HepG2 (cell line): ENCODE results near the gene CRIP1. TPM values are rescaled to one million over a fixed set of nuclear protein-coding genes. Genes with fewer than 3 reads are reported as not detected.

Experiments
- EP300 ChIP-seq, 3 experiments: sonication (generic) in 1 of 3; formaldehyde crosslinking in 1 of 3; IDR thresholded peaks; 2 replicates each; pipeline versions ENCODE4 v1.5.1 to v1.6.1; 2011 to 2020; ENCODE audit warnings: low read depth in 2 of 3, low read length in 2 of 3, borderline replicate concordance in 1 of 3, improper control_type of control experiment in 1 of 3, mild to moderate bottlenecking in 1 of 3, missing genetic modification reagents in 1 of 3, moderate library complexity in 1 of 3
- FOXA3 ChIP-seq: IDR thresholded peaks from 2 replicates; pipeline ENCODE4 v1.6.1; 2016; ENCODE audit warnings: missing genetic modification reagents, missing compliant biosample characterization
- HDAC1 ChIP-seq: sonication (generic); formaldehyde crosslinking; IDR thresholded peaks from 2 replicates; pipeline ENCODE4 v1.5.1; 2020; ENCODE audit warnings: mild to moderate bottlenecking, missing genetic modification reagents
- KLF13 ChIP-seq: sonication (generic); formaldehyde crosslinking; IDR thresholded peaks from 2 replicates; pipeline ENCODE4 v1.4.0; 2020; ENCODE audit warnings: mild to moderate bottlenecking, missing genetic modification reagents
- NKX3-1 ChIP-seq: sonication (generic); formaldehyde crosslinking; IDR thresholded peaks from 2 replicates; pipeline ENCODE4 v1.5.0; 2020; ENCODE audit warnings: missing genetic modification reagents
- RBM39 ChIP-seq: fragments of 200-400 bp; formaldehyde crosslinking; IDR thresholded peaks from one replicate; pipeline ENCODE4 v1.6.1; 2018; ENCODE audit warnings: antibody characterized with exemption, mild to moderate bottlenecking, low read depth, low read length; ENCODE audit not compliant: poor library complexity, severe bottlenecking
- TEAD2 ChIP-seq: sonication (generic); formaldehyde crosslinking; IDR thresholded peaks from 2 replicates; pipeline ENCODE4 v1.9.0; 2021; ENCODE audit warnings: missing genetic modification reagents
- TEAD3 ChIP-seq: optimal IDR thresholded peaks from 2 replicates; pipeline ENCODE3; 2016; ENCODE audit warnings: borderline replicate concordance
- TRIM24 ChIP-seq: sonication (generic); formaldehyde crosslinking; IDR thresholded peaks from 2 replicates; pipeline ENCODE4 v1.8.0; 2022; ENCODE audit warnings: mild to moderate bottlenecking, missing genetic modification reagents
- ZFP41 ChIP-seq: sonication (generic); formaldehyde crosslinking; IDR thresholded peaks from 2 replicates; pipeline ENCODE4 v1.4.0; 2020; ENCODE audit warnings: mild to moderate bottlenecking, missing genetic modification reagents, borderline replicate concordance
- ZMYM3 ChIP-seq: sonication (generic); formaldehyde crosslinking; IDR thresholded peaks from 2 replicates; pipeline ENCODE4 v1.5.1; 2020; ENCODE audit warnings: mild to moderate bottlenecking, missing genetic modification reagents
- ZNF253 ChIP-seq: sonication (generic); formaldehyde crosslinking; IDR thresholded peaks from 2 replicates; pipeline ENCODE4 v1.8.0; 2022; ENCODE audit warnings: mild to moderate bottlenecking, missing genetic modification reagents, borderline replicate concordance
- ZNF30 ChIP-seq: sonication (generic); formaldehyde crosslinking; IDR thresholded peaks from 2 replicates; pipeline ENCODE4 v1.5.0; 2020; ENCODE audit warnings: mild to moderate bottlenecking, missing genetic modification reagents
- ZNF446 ChIP-seq: sonication (generic); formaldehyde crosslinking; IDR thresholded peaks from 2 replicates; pipeline ENCODE4 v1.5.0; 2020; ENCODE audit warnings: mild to moderate bottlenecking, missing genetic modification reagents
- ZNF619 ChIP-seq: sonication (generic); formaldehyde crosslinking; IDR thresholded peaks from 2 replicates; pipeline ENCODE4 v1.4.0; 2020; ENCODE audit warnings: mild to moderate bottlenecking, missing genetic modification reagents
- ZNF724P ChIP-seq: sonication (generic); formaldehyde crosslinking; IDR thresholded peaks from 2 replicates; pipeline ENCODE4 v1.8.0; 2022; ENCODE audit warnings: missing genetic modification reagents, borderline replicate concordance
- ZNF768 ChIP-seq: sonication (generic); formaldehyde crosslinking; IDR thresholded peaks from 2 replicates; pipeline ENCODE4 v1.4.0; 2020; ENCODE audit warnings: missing genetic modification reagents
- polyA plus RNA-seq, 8 experiments: library from polyadenylated mRNA; depleted of rRNA in 3 of 8; stranded (reverse) in 7 of 8; unstranded in 1 of 8; fragments of >200 nt; fragmentation: Illumina TruSeq in 4 of 8; extraction: Trizol in 4 of 8; gene quantifications; 2 replicates each; pipeline versions ENCODE4 v1.2.1 to v1.2.3, GENCODE V29; 2011 to 2016; ENCODE audit warnings: low read depth in 4 of 8, missing spikeins in 1 of 8, mixed read lengths in 1 of 8; ENCODE audit not compliant: insufficient read depth in 1 of 8
- total RNA-seq, 5 experiments: library from RNA; depleted of rRNA; stranded (reverse); fragments of >200 nt; fragmentation: Illumina TruSeq; extraction: Trizol; gene quantifications; 2 replicates each; pipeline ENCODE4 v1.2.3, GENCODE V29; 2016; ENCODE audit warnings: low read depth in 1 of 5
- TF ChIP-seq, protein P1 (sequence below): sonication (generic); formaldehyde crosslinking; IDR thresholded peaks from 2 replicates; pipeline ENCODE4 v1.4.0; 2020; ENCODE audit warnings: missing genetic modification reagents, borderline replicate concordance
- TF ChIP-seq, protein P2 (sequence below): sonication (generic); formaldehyde crosslinking; IDR thresholded peaks from 2 replicates; pipeline ENCODE4 v1.4.0; 2020; ENCODE audit warnings: mild to moderate bottlenecking, missing genetic modification reagents

CRIP1 gene
- total and polyA plus RNA-seq, 2 of the 13 experiments (the other 11 are each of a cell fraction or from before 2014, with no cell fraction given), result 53.9 to 59.5 TPM

DNA sequence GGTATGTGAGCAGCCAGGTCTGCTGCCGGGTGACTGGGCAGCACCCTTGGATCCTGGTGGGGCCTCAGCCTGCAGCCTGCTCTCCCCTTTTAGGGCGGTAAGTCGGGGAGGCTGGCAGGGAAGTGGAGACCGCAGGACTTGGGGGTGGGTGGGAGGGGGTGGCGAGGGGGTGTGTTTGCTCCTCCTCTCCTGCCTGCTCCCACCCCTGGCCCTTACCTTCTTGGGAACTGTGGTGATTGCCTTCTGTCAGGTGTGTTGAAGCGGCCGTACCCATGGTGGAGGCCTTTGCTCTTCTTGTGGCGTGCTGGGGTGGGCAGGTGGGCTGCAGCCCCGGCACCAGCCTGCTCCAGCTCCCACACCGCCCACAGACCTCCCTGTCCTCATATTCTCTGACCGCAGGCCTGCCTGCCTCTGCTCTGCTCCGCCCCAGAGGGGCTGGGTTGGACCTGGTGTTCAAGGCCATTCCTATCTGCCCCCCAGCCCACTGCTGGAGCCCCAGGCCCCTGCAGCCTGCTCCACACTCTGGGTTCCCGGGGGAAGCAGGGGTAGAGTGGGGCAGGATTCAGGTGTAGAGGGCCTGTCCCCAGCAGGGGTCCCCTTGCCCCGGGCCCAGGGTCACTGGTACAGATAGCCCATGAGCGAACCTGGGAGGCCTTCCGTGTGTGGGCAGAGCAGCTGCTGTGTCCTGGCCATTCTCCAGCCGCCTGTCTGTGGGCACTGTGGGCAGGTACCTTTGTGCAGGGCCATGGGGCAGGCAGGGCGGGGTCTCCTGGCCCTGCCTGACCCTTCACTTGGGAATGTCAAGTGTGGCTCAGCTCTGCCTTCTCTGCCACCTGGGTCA lies 9.5 kb downstream of the CRIP1 start (continued):
- TF ChIP-seq TEAD2 (CRISPR knock-in tag), result no peak
- TF ChIP-seq FOXA3, result peak; percentile 50; the same call in 1 of the 2 replicates
- no peak; the same call in 1 of the 2 replicates for TF ChIP-seq ZNF446 (CRISPR knock-in tag)
- TF ChIP-seq ZNF30 (CRISPR knock-in tag), result 0 out of 2 replicates have a peak, but pooled peaks have one; percentile 34
- TF ChIP-seq ZNF724P (CRISPR knock-in tag), result 0 out of 2 replicates have a peak, but pooled peaks have one; percentile 21
- TF ChIP-seq, protein P1, sequence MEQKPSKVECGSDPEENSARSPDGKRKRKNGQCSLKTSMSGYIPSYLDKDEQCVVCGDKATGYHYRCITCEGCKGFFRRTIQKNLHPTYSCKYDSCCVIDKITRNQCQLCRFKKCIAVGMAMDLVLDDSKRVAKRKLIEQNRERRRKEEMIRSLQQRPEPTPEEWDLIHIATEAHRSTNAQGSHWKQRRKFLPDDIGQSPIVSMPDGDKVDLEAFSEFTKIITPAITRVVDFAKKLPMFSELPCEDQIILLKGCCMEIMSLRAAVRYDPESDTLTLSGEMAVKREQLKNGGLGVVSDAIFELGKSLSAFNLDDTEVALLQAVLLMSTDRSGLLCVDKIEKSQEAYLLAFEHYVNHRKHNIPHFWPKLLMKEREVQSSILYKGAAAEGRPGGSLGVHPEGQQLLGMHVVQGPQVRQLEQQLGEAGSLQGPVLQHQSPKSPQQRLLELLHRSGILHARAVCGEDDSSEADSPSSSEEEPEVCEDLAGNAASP (CRISPR knock-in tag), result peak; percentile 89
- peak; percentile 26 to 86; a peak in 3 of 4 replicates for TF ChIP-seq EP300 (IDR thresholded peaks at IDR 0.05; ENCODE audit: low read depth in 2 of 2, low read length in 2 of 2)
- TF ChIP-seq EP300 (CRISPR knock-in tag; IDR thresholded peaks at IDR 0.05; ENCODE audit: borderline replicate concordance), result peak; percentile 81
- TF ChIP-seq RBM39, result peak; percentile 72
- TF ChIP-seq ZNF253 (CRISPR knock-in tag), result 0 out of 2 replicates have a peak, but pooled peaks have one; percentile 28
- TF ChIP-seq ZFP41 (CRISPR knock-in tag), result peak; percentile 80; the same call in 1 of the 2 replicates
- no peak for TF ChIP-seq NKX3-1 (CRISPR knock-in tag)
- no peak for TF ChIP-seq ZNF619
- TF ChIP-seq, protein P2, sequence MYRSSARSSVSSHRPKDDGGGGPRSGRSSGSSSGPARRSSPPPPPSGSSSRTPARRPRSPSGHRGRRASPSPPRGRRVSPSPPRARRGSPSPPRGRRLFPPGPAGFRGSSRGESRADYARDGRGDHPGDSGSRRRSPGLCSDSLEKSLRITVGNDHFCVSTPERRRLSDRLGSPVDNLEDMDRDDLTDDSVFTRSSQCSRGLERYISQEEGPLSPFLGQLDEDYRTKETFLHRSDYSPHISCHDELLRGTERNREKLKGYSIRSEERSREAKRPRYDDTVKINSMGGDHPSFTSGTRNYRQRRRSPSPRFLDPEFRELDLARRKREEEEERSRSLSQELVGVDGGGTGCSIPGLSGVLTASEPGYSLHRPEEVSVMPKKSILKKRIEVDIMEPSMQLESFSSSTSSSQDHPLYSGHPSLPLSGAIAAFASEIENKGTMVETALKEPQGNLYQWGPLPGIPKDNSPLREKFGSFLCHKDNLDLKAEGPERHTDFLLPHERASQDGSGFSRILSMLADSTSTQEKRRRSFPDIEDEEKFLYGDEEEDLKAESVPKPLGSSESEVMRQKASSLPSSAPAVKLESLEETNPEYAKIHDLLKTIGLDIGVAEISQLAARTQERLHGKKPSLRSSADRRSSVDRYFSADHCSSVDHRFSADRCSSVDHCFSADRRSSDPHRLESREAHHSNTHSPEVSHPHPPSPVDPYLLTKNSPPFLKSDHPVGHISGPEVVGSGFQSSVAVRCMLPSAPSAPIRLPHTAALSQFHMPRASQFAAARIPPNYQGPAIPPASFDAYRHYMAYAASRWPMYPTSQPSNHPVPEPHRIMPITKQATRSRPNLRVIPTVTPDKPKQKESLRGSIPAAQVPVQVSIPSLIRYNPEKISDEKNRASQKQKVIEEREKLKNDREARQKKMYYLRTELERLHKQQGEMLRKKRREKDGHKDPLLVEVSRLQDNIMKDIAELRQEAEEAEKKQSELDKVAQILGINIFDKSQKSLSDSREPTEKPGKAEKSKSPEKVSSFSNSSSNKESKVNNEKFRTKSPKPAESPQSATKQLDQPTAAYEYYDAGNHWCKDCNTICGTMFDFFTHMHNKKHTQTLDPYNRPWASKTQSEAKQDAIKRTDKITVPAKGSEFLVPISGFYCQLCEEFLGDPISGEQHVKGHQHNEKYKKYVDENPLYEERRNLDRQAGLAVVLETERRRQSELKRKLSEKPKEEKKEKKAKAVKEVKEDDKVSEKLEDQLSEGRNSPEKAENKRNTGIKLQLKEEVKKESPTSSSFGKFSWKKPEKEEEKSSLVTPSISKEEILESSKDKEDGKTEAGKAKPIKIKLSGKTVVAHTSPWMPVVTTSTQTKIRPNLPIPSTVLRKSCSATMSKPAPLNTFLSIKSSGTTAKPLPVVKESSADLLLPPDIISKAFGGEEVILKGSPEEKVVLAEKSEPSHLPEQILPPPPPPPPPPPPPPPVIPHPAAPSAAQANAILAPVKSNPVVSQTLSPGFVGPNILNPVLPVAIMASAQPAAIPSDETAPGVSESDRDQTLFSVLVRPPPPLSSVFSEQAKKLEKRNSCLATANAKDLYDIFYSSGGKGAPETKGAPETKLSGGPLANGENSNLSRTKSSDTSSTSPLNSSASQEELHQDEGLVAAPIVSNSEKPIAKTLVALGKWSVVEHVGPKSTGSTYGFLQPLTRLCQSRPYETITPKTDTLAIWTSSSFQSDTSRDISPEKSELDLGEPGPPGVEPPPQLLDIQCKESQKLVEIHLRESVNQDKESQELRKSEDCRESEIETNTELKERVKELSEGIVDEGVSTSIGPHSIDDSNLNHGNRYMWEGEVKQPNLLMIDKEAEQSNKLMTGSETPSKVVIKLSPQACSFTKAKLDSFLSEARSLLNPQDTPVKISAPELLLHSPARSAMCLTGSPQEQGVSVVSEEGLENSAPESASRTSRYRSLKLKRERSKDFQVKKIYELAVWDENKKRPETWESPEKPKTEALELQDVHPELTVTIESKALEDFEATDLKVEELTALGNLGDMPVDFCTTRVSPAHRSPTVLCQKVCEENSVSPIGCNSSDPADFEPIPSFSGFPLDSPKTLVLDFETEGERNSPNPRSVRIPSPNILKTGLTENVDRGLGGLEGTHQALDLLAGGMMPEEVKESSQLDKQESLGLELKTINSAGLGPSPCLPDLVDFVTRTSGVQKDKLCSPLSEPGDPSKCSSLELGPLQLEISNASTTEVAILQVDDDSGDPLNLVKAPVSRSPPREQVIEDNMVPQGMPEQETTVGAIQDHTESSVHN, result peak; percentile 51
- 0 out of 2 replicates have a peak, but pooled peaks have one; percentile 53 for TF ChIP-seq ZMYM3 (CRISPR knock-in tag)
- TF ChIP-seq HDAC1 (CRISPR knock-in tag), result peak; percentile 81
- no peak for TF ChIP-seq ZNF768 (CRISPR knock-in tag)
- no peak for TF ChIP-seq KLF13 (CRISPR knock-in tag)
- TF ChIP-seq TRIM24 (CRISPR knock-in tag), result no peak
- TF ChIP-seq TEAD3 (CRISPR knock-in tag), result peak; percentile 68
